Right ventricle myocardium superior (tissue), 1 donor: ENCODE data around the gene PRMT9. TPM values are rescaled to one million over a fixed set of nuclear protein-coding genes. Genes with fewer than 3 reads are reported as not detected.

Experiments used
- ATAC-seq: fragments of 200-7000 bp; cut with Tn5 transposase; one replicate; pipeline ENCODE4 v1.9.1; 2020; ENCODE audit warnings: mild to moderate bottlenecking; ENCODE audit not compliant: poor library complexity
- DNase-seq: peaks from one replicate; pipeline ENCODE4 v3.0.0-alpha.2; 2020
- intact Hi-C: fragments of 100-400 bp; cut with DNase I; formaldehyde crosslinking; loops from one replicate; pipeline ENCODE4 v1.11.2; 2022
- long read RNA-seq: library from polyadenylated mRNA; unstranded; transcript quantifications from one replicate; pipeline ENCODE4 v2.0.0, GENCODE V29; 2021
- total RNA-seq: library from RNA; stranded (reverse); fragmentation: NEBNext Ultra II Directional; extraction: Animal tissue kit (Norgen Biotek cat#: 25700); gene quantifications from one replicate; pipeline ENCODE4 v1.2.1, GENCODE V29; 2021
- donor health status: DM: no; HTN: yes; CAD: no; lungs with severe emphysema.

Gene PRMT9
- 5.3 TPM for total RNA-seq
- long read RNA-seq, transcript PRMT9-201 (12 exons, 3,528 nt) = major isoform, 8 of 12 reads
- long read RNA-seq, partial matches to known transcripts = 1 of 12 reads
- long read RNA-seq, other reads (novel, unspliced or antisense) = 0 of 12 reads

- peak; percentile 95 for DNase-seq
- intact Hi-C loops = no loop called here
- ATAC-seq = peak; percentile 100
Measured at GRCh38 chr4:147683717-147684700, at the start of gene PRMT9. Gene PRMT9 (minus strand): TSS chr4:147684163. CDS start chr4:147683987, 176 bp downstream.

DNA sequence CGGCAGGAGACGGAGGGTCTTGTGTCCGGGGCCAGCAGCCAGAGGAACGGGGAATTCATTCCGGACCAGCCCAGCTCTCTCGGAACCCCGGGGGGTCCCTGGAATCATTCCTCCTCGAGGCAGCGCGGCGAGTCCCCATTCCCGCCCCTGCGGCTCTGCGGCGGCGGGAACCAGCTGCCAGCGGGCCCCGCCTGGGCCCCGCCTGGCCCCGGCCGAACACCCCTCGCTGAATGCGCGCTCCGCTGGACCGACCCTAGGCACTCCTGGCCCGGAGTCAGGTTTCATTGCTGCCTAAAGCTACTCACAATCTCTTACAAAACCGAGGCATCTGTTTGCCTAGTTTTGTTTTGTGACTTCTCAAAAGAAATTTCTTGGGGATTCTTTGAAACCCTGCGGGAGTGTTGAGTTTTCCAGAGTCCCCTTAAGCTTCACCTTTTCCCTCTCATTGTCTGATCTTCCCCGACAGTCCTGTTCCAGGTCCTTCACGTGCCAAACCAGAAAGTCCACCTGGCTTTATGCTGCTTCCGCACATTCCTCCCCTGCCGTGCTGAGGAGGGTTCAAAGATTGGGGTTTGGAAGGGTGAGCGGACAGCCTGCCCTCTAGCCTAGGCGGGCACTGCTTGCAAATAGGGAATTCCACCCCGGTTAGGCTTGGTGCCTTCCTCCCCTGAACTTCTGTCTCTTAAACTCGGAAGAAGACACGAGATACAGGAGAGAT, 48.7 kb upstream of the PRMT9 start:
- ATAC-seq (peak; percentile 69), DNase-seq (peak; percentile 67)
- intact Hi-C loops = loop anchor here (5.0 kb wide), 1 partner anchor 130 kb away; no protein-coding TSS in a partner anchor

GRCh38 chr4:147731580-147732517, 47.9 kb upstream of the PRMT9 start, which contains the start of gene ARHGAP10:
Gene ARHGAP10 (plus strand): TSS chr4:147732088. CDS start chr4:147732302, 214 bp downstream.
- DNase-seq (peak; percentile 88), ATAC-seq (peak; percentile 84)
- intact Hi-C loops = loop anchor here (5.0 kb wide), 1 partner anchor 130 kb away; no protein-coding TSS in a partner anchor

DNA sequence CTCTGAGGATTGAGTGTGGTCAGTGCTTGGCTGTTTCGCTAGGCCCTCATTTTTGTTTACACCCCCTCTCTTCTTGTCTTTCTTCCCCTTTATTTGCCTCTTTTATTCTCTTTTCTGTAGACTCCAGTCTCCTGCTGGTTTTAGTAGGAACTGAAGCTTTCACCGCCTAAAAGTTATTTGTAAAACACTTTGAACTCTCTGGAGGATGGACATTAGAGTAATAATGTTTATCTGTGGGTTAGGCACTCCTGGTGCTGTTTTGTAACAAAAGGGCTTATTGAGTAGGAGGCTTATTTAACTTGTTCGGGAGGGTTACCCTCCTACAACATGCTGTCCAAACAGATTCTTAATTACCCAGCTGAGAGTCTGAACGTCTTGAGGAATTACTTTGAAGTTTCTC, 46.4 kb upstream of the PRMT9 start:
- DNase-seq (no peak), ATAC-seq (no peak)
- intact Hi-C loops = loop anchor here (5.0 kb wide), 1 partner anchor 132 kb away; no protein-coding TSS in a partner anchor

DNA sequence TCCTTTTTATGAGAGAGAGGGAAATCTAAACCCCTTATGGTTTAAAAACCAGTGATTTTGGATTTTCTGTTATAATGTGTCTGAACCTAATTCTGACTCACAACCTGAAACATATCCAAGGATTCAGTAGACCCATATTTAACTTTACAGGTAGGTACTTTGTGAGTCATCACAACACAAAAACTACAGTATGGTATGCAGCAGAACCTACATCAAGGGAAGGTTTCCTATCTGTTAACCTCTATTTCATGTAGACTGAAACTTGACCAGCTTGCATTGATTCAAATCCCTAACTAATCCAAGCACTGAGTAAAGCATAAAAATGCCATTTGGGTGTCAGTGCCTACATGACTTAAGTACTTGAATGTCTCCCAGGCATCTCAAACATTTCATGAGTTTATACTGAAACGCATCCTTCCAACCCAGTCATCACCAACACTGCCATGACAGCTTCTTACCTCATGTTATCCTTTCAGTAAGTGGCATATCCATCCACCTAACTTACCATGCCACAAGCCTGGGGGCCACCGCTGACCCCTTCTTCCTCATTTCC, 43.6 kb upstream of the PRMT9 start:
- intact Hi-C loops = no loop called here
- ATAC-seq (no peak), DNase-seq (no peak)

DNA sequence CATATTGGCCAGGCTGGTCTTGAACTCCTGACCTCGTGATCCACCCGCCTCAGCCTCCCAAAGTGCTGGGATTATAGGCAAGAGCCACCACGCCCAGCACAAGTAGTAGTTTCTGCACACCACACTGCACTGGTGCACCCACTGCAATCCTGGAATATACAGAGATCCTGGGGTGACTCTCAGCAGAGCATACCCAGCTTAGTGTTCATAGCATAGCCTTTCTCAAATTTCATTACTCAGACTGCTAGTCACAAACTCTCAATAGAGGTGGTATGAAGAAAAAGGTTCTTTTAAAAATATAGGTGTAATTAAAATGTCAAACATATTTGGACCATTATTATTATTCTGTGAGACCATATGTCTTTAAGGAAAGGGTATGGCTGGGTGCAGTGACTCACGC, 41.7 kb upstream of the PRMT9 start:
- ATAC-seq = no peak
- intact Hi-C loops = no loop called here
- no peak for DNase-seq

- intact Hi-C loops = no loop called here
- no peak for ATAC-seq
- no peak for DNase-seq
Measured at GRCh38 chr4:147724468-147725201, 40.7 kb upstream of the PRMT9 start.

- intact Hi-C loops = no loop called here
Measured at GRCh38 chr4:147723326-147723725, 39.4 kb upstream of the PRMT9 start.

GRCh38 chr4:147717878-147718277, 33.9 kb upstream of the PRMT9 start:
- intact Hi-C loops = no loop called here
- ATAC-seq = no peak

More at GRCh38 chr4:147723326-147723725, 39.4 kb upstream of the PRMT9 start:
- ATAC-seq = peak; percentile 27
- DNase-seq = no peak

DNA sequence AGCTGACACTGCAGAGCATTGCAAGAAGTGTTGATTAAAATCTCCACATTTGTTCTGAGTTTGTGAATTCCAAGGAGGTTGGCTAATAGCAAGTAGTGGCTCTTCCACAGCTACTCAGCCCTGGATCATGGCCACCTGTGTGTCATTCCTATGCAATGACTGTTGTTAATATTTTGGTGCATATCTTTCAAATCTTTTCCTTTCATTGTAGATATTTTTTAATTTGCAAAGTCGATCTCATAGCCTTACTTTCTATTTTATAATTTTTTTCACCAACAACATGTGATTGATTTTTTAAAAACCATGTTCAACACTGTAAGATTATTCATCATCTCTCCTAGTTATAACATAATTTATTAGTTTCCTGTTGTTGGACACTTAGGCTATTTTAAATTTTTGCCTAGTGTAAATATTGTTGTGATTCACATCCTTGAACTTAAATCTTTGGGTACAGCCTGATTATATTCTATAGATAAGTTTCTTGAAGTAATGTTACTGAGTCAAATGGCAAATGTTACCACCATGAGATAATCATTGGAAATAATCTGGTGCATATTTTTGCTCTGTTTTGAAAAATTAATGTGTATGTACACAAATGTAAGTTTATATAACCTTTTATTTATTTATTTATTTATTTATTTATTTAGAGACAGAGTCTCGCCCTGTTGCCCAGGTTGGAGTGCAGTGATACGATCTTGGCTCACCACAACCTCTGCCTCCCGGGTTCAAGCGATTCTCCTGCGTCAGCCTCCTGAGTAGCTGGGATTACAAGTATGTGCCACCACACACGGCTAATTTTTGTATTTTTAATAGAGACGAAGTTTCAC, 30.8 kb upstream of the PRMT9 start:
- intact Hi-C loops = no loop called here
- DNase-seq = no peak
- peak; percentile 61 for ATAC-seq

More at GRCh38 chr4:147717878-147718277, 33.9 kb upstream of the PRMT9 start:
- no peak for DNase-seq

- intact Hi-C loops = loop anchor here (2.0 kb wide), 1 partner anchor 155 kb away; no protein-coding TSS in a partner anchor
- DNase-seq (no peak), ATAC-seq (no peak)
Measured at GRCh38 chr4:147709999-147710398, 26.0 kb upstream of the PRMT9 start.

- peak; percentile 90 for ATAC-seq
- intact Hi-C loops = loop anchor here (2.0 kb wide), 1 partner anchor 157 kb away; no protein-coding TSS in a partner anchor
- no peak for DNase-seq
Measured at GRCh38 chr4:147707892-147708672, 24.1 kb upstream of the PRMT9 start.

- DNase-seq = no peak
- ATAC-seq = no peak
- intact Hi-C loops = no loop called here
Measured at GRCh38 chr4:147704846-147705245, 20.9 kb upstream of the PRMT9 start.

DNA sequence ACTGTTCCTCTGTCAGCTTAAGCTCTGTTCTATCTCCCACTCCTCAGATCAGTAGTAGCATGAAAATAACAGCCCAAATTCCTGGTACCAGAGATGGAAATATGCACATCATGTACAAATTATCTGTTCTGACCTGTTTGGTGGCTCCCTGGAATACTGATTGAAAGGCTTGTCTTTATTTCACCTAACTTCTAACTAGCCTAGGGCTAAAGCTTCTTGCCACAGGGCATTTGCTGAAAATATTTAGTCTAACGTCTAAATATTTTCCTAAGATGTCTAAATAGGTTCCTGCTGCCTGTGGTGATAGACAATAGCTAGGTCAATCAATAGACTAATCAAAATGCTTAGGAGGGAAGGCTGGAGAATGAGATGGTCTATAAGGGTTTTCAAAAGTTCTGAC, 12.9 kb upstream of the PRMT9 start:
- intact Hi-C loops = no loop called here
- ATAC-seq = no peak
- DNase-seq = no peak

- intact Hi-C loops = no loop called here
- no peak for DNase-seq
- no peak for ATAC-seq
Measured at GRCh38 chr4:147693218-147693617, 9.3 kb upstream of the PRMT9 start.
